GM12892 (cell line): ENCODE results near the gene VPS25.

ENCODE experiments used
- DNase-seq: peaks from one replicate; pipeline ENCODE4 v3.0.0; 2011; ENCODE audit not compliant: insufficient read length
- FAIRE-seq: peaks from 2 replicates; lab custom pipeline; 2011; peaks lifted over from hg19 to GRCh38; lab: Jason Lieb, UNC
- POLR2A ChIP-seq: IDR thresholded peaks from 2 replicates; pipeline ENCODE4 v1.6.1; 2011; ENCODE audit warnings: low read depth, low read length, control low read depth
- POLR2AphosphoS5 ChIP-seq: IDR thresholded peaks from 2 replicates; pipeline ENCODE4 v1.6.1; 2011; ENCODE audit warnings: low read depth, low read length, control low read depth
- TAF1 ChIP-seq: IDR thresholded peaks from 2 replicates; pipeline ENCODE4 v1.6.1; 2011; ENCODE audit warnings: low read depth, mild to moderate bottlenecking, control low read depth, low read length, borderline replicate concordance

VPS25 gene

GRCh38 chr17:42803074-42803883 is 30.0 kb downstream of the VPS25 start:
- DNase-seq (no peak), FAIRE-seq (no peak)
- TF ChIP-seq POLR2A = no peak

- FAIRE-seq (no peak), DNase-seq (no peak)
- no peak for TF ChIP-seq TAF1
- TF ChIP-seq POLR2AphosphoS5 = no peak
These were observed 31.7 kb downstream of the VPS25 start for GRCh38 chr17:42804918-42805367.

- FAIRE-seq = no peak
- DNase-seq = no peak
- TF ChIP-seq POLR2AphosphoS5 (no peak), TAF1 (no peak), POLR2A (no peak)
These were observed 33.0 kb downstream of the VPS25 start for GRCh38 chr17:42806249-42806648.

- no peak for TF ChIP-seq TAF1
- no peak for TF ChIP-seq POLR2A
- no peak for TF ChIP-seq POLR2AphosphoS5
- FAIRE-seq = no peak
- no peak for DNase-seq
These were observed 36.0 kb downstream of the VPS25 start for GRCh38 chr17:42809250-42809649.

GRCh38 chr17:42814633-42815399 is 41.6 kb downstream of the VPS25 start:
- FAIRE-seq (no peak), DNase-seq (no peak)
- TF ChIP-seq TAF1 = no peak
- no peak for TF ChIP-seq POLR2A
- no peak for TF ChIP-seq POLR2AphosphoS5

- DNase-seq = no peak
- no peak for FAIRE-seq
- TF ChIP-seq POLR2AphosphoS5 (no peak), POLR2A (no peak), TAF1 (no peak)
These were observed 44.6 kb downstream of the VPS25 start for GRCh38 chr17:42817866-42818265.

- no peak for DNase-seq
- TF ChIP-seq POLR2AphosphoS5 = no peak
- TF ChIP-seq TAF1 = no peak
- no peak for TF ChIP-seq POLR2A
- FAIRE-seq = no peak
These were observed 45.1 kb downstream of the VPS25 start for GRCh38 chr17:42818379-42818778.

GRCh38 chr17:42819939-42820535 is 46.8 kb downstream of the VPS25 start:
- FAIRE-seq (no peak), DNase-seq (no peak)
- TF ChIP-seq TAF1 (no peak), POLR2A (no peak), POLR2AphosphoS5 (no peak)

GRCh38 chr17:42821176-42821575 is 47.9 kb downstream of the VPS25 start:
- no peak for FAIRE-seq
- DNase-seq = no peak

GRCh38 chr17:42827472-42827871 is 54.2 kb downstream of the VPS25 start:
- TF ChIP-seq POLR2AphosphoS5 = no peak
- DNase-seq (no peak), FAIRE-seq (no peak)

More at GRCh38 chr17:42821176-42821575, 47.9 kb downstream of the VPS25 start:
- TF ChIP-seq POLR2A (no peak), TAF1 (no peak), POLR2AphosphoS5 (no peak)
